Neuron (in vitro differentiated cells): ENCODE data around the gene STK36.

Experiments used
- H2AFZ ChIP-seq: one replicate; pipeline ENCODE4 v1.6.1; 2013; ENCODE audit warnings: low read depth, mild to moderate bottlenecking, inconsistent platforms, low read length, moderate library complexity
- H3K27me3 ChIP-seq: one replicate; pipeline ENCODE4 v1.6.1; 2013; ENCODE audit warnings: low read length; ENCODE audit not compliant: insufficient read depth
- H3K36me3 ChIP-seq: one replicate; pipeline ENCODE4 v1.6.1; 2013; ENCODE audit warnings: low read length; ENCODE audit not compliant: insufficient read depth
- H3K4me1 ChIP-seq: one replicate; pipeline ENCODE4 v1.6.1; 2013; ENCODE audit warnings: low read length; ENCODE audit not compliant: insufficient read depth
- H3K4me3 ChIP-seq: 2 replicates; pipeline ENCODE4 v1.5.1; 2013; ENCODE audit warnings: mild to moderate bottlenecking, low read length, moderate library complexity
- H3K9me3 ChIP-seq: one replicate; pipeline ENCODE4 v1.6.1; 2013; ENCODE audit warnings: low read length

STK36 gene

DNA sequence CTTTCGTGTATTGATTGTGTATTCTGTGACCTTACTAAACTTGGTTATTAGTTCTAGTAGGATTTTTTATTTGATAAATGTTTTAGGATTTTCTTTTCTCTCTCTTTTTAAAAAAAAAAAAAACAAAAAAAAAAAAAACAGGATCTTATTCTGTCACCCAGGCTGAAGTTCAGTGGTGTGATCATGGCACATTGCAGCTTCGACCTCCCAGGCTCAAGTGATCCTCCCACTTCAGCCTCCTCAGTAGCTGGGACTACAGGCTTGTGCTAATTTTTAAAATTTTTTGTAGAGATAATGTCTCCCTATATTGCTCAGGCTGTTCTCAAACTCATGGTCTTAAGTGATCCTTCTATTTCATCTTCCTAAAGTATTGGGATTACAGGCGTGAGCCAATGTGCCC lies 57.8 kb downstream of the STK36 start:
- H3K4me1 ChIP-seq, result peaks cover 6% of the 10 kb centered on the region
- H3K9me3 ChIP-seq, result peaks cover 12% of the 10 kb centered on the region
- H3K27me3 ChIP-seq, result no peaks in the 10 kb centered on the region
- no peak overlapping the region for H3K4me3 ChIP-seq
- peaks cover 4% of the 10 kb centered on the region for H3K36me3 ChIP-seq
- H2AFZ ChIP-seq, result no peak overlapping the region

DNA sequence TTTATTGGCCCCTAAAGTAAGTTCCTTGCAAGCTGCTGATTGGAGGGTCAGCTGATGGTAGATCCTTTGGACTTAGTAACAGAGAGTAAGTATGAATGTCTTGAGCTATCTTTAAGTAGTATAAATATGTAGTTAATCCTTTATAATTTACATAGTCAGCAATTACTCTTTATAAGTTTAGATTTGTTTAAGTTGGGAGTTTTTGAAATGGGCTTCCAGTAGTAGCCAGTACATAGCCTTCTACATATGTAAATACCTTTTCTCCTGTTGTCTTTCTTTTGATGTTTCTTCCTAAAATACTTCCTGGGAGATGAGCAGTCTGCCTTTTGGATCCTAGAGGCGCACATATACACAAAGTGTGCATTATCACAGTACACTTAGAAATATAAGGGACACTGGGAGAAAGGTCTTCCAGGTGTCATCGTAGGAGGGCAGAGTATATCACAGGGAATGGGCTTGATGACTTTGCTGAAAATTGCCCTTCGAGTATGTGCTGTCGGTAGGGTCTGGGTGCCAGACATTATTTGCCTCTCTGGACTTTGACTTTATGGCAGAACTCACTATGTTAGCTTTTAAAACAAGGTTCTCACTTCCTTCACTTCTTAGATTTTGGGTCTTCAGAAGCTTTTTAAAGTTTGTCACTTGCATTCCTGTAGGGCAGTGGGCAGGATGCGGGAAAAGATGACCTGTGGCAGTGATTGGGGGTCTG lies 60.3 kb downstream of the STK36 start:
- Histone ChIP-seq H2AFZ (no peak overlapping the region), H3K4me3 (no peak overlapping the region), H3K27me3 (no peaks in the 10 kb centered on the region), H3K9me3 (peaks cover 7% of the 10 kb centered on the region), H3K36me3 (peaks cover 6% of the 10 kb centered on the region), H3K4me1 (peaks cover 6% of the 10 kb centered on the region)

DNA sequence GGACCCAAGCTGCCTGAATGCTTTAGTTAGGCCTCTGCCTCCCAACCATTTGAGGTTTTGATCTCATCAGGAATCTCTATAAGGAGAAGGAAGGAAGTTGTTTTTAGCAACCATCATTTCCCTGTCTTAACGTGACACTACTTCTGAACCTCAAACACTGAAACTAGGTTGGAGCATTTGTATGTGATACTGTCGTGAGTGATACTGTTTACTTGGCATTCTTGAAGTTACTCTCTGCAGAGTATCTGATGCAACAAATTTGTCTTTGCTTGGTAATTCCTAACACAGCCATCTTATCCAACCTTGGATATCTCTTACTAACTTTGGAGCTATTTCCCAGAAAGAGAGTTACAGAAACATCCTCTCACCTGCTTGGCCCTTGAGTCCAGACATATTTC lies 60.9 kb downstream of the STK36 start:
- H2AFZ ChIP-seq, result no peak overlapping the region
- H3K27me3 ChIP-seq, result no peaks in the 10 kb centered on the region
- H3K9me3 ChIP-seq, result peaks cover 6% of the 10 kb centered on the region
- no peak overlapping the region for H3K4me3 ChIP-seq
- peaks cover 12% of the 10 kb centered on the region for H3K36me3 ChIP-seq
- peaks cover 6% of the 10 kb centered on the region for H3K4me1 ChIP-seq

DNA sequence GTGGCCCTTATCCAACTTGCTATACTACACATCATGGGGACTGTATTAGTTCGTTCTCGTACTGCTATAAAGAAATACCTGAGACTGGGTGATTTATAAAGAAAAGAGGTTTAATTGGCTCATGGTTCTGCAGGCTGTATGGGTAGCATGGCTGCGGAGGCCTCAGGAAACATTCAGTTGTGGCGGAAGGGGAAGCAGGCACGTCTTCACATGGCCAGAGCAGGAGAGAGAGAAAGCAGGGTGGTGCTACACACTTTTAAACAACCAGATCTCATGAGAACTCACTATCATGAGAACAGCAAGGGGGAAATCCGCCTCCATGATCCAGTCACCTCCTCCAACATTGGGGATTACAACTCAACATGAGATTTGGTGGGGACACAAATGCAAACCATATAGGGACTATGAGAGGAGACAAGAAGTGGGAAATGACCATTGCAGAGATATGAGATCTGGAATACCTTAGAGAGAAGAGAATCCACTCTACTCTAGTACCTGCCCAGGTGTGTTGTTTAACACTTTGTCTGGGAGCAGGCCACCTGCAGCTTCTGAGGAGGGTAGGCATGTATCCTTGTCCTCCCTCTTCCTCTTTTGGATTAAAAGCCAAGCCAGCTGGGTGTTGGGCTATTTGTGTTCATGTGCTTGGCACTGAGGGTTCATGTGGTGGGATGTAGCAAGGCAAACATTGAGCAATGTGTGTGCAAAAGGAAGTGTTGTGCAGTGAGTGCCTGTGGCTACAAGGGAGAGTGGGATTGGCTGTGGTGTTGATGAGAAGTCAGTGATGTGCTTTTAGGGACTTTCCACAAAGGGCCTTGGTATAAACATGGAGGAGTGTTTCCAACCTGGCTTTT lies 61.5 kb downstream of the STK36 start:
- Histone ChIP-seq H3K9me3 (peaks cover 2% of the 10 kb centered on the region), H2AFZ (no peak overlapping the region), H3K4me1 (peaks cover 6% of the 10 kb centered on the region), H3K27me3 (no peaks in the 10 kb centered on the region), H3K36me3 (peaks cover 17% of the 10 kb centered on the region), H3K4me3 (no peak overlapping the region)

DNA sequence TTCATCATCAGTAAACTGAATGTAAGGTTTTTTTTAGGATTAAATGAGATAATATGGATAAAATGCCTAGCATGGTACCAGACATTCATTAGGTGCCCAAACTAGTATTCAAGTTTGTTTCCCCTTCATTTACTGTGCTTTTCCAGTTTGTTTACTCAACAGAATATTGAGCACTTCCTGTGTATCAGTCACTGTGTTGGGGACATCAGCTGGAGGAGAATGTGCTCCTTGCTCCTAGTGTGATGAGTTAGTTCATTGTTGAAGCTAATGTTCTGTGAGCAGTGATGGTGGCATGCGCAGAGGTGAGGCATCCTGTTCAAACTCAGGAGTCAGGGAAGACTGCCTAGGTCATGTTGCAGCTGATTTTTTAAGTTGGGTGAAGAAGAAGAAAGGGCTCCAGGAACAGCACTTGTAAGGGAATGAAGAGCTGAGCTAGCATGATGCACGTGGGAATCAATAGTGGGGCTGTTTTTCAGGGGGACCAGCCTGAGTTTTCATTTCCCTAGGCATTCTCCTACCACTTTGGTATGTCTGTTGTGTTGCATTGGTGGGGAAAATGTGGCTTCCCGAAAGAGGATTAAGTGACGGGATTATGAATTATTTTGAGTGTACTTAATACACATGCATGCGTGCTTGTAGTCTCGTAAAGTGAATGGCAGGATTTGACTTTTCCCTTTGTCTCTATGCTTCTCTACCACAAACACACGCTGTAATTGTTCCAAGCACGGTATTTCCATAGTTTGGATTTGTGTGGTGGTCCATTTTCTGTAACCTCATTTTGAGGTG lies 62.5 kb downstream of the STK36 start:
- no peaks in the 10 kb centered on the region for H3K27me3 ChIP-seq
- H3K36me3 ChIP-seq, result peaks cover 25% of the 10 kb centered on the region
- H3K4me3 ChIP-seq, result no peak overlapping the region
- H3K9me3 ChIP-seq, result no peaks in the 10 kb centered on the region
- peaks cover 6% of the 10 kb centered on the region for H3K4me1 ChIP-seq
- H2AFZ ChIP-seq, result no peak overlapping the region

DNA sequence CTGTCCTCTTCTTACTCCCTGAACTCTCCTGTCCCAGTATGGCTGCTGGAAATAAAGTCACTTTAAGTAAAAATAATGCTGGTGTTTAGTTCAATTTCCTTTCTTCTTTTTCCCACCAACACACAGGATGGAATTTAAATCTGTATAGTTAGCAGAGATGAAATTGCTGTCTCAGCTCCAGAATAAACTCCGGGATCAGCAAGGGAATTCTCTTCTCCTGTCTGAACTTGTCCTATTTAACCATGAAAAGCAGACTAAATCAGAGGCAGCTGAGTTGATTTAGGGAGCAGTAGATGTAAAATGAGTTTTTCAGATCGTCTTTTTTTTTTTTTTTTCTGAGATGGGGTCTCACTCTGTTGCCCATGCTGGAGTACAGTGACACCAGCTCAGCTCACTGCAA lies 64.6 kb downstream of the STK36 start:
- H3K27me3 ChIP-seq, result no peaks in the 10 kb centered on the region
- H3K4me1 ChIP-seq, result peaks cover 3% of the 10 kb centered on the region
- no peak overlapping the region for H2AFZ ChIP-seq
- no peaks in the 10 kb centered on the region for H3K9me3 ChIP-seq
- no peak overlapping the region for H3K4me3 ChIP-seq
- H3K36me3 ChIP-seq, result peaks cover 45% of the 10 kb centered on the region

DNA sequence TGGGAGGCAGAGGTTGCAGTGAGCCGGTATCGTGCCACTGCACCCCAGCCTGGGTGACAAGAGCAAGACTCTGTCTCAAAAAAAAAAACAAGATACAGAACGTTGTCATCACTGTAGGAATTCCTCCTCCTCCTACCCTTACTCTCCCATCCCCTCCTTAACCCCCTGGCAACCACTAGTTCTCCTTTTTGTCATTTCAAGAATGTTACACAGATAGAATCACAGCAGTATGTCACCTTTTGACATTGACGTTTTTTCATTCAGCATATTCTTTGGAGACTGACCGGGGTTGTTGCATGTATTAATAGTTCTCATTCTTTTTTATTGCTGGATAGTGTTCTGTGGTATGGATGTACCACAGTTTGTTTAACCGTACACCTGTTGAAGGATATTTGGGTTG lies 71.2 kb downstream of the STK36 start:
- H3K36me3 ChIP-seq, result peaks cover 80% of the 10 kb centered on the region
- no peaks in the 10 kb centered on the region for H3K27me3 ChIP-seq
- H3K4me3 ChIP-seq, result no peak overlapping the region
- peaks cover 11% of the 10 kb centered on the region for H3K4me1 ChIP-seq
- H2AFZ ChIP-seq, result no peak overlapping the region
- peaks cover 3% of the 10 kb centered on the region for H3K9me3 ChIP-seq

DNA sequence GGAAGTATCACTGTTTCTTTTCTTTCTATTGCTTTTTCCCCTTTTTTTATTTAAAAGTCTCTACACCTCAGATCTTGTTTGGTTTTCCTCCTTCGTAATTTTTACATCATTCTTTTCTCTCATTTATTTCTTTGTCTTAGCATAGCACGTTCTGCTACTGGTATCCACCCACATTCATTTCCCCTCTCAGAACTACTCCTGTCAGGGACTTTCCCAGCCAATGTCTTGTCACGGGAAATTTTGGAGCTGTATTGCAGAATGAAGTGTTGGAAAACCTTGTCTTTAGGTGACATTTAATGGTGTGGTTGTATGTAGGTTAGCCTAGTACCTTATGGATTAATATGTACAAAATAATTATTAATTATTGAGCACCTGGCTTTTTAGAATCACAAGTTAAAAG lies 72.7 kb downstream of the STK36 start:
- no peak overlapping the region for H2AFZ ChIP-seq
- H3K9me3 ChIP-seq, result peaks cover 3% of the 10 kb centered on the region
- H3K36me3 ChIP-seq, result peaks cover 77% of the 10 kb centered on the region
- no peaks in the 10 kb centered on the region for H3K27me3 ChIP-seq
- H3K4me3 ChIP-seq, result no peak overlapping the region
- peaks cover 11% of the 10 kb centered on the region for H3K4me1 ChIP-seq

DNA sequence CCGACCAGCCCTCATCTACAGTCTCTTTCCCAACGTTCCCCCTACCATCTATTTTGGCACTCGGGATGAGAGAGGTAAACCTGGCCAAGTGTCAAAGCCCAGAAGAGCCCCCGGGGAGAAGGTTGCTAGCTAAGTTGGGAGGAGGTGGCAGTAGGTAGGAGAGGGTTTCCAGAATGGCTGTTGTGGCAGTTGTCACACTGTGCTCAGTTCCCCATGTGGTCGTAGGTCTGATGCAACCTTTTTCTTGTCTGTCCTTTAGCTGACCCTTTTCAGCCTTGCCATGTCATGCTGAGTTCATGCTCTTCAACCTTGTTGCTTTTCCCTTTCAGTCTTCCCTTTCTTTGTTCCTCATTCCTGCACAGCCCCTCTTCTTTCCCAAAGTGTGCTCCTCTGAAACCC lies 73.3 kb downstream of the STK36 start:
- Histone ChIP-seq H3K36me3 (peaks cover 77% of the 10 kb centered on the region), H3K4me3 (no peak overlapping the region), H3K9me3 (peaks cover 3% of the 10 kb centered on the region), H3K4me1 (peaks cover 11% of the 10 kb centered on the region), H3K27me3 (no peaks in the 10 kb centered on the region), H2AFZ (no peak overlapping the region)

DNA sequence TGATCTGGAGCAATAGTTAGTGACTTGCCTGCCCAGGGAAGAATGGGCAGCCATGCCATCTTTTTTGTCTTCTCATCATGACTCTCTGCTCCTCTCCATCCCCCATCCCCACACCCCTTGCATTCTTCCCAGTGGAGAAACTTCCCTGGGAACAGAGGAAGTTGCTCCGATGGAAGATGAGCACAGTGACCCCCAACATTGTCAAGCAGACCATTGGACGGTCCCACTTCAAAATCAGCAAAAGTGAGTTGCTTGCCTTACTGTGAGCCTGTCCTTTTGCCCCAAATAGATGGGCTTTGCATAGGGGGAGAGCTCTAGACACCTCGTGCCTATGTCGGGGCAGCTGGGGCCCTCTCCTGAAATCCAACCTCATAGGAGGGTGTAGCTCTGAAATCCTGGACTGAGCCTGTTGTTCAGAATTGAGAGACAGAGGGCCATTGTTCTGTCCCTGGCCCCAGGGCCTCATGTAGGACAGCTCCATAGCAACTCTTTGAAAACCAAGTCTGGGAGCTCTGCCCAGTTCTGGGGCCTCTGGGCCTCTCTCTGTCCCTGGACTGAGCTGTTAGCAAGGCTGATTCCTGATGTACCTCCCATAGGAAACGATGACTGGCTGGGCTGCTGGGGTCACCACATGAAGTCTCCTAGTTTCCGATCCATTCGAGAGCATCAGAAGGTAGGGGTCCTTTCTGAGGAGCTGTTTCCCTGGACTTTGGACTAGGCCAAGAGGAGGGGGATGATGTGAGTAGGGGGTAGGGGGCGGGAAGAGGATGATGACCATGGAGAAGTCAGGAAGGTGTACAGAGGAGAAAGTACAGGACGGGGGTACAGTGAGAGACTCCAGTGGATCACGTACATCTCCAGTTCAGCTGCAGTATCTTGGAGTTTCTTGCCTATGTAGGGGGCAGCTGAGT lies 73.9 kb downstream of the STK36 start:
- Histone ChIP-seq H3K36me3 (peaks cover 78% of the 10 kb centered on the region), H3K9me3 (peaks cover 3% of the 10 kb centered on the region), H3K4me3 (no peak overlapping the region), H3K27me3 (no peaks in the 10 kb centered on the region), H2AFZ (no peak overlapping the region), H3K4me1 (peaks cover 11% of the 10 kb centered on the region)

DNA sequence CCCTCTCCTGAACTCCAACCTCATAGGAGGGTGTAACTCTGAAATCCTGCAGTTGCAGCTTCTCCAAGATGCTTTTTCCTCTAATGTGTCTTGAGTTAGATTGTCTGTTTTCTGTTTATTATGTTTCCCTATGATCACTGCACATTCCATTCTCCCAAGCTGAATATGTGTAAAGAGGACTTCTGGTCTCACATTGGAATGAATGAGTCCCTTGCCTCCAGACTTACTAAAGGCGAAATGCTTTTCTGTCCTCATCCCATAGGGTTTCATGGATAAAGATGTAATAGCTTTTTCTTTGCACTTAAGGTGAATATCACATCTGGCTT lies 74.5 kb downstream of the STK36 start:
- H3K36me3 ChIP-seq, result peaks cover 78% of the 10 kb centered on the region
- peaks cover 3% of the 10 kb centered on the region for H3K9me3 ChIP-seq
- no peak overlapping the region for H2AFZ ChIP-seq
- H3K4me1 ChIP-seq, result peaks cover 11% of the 10 kb centered on the region
- no peaks in the 10 kb centered on the region for H3K27me3 ChIP-seq
- no peak overlapping the region for H3K4me3 ChIP-seq

DNA sequence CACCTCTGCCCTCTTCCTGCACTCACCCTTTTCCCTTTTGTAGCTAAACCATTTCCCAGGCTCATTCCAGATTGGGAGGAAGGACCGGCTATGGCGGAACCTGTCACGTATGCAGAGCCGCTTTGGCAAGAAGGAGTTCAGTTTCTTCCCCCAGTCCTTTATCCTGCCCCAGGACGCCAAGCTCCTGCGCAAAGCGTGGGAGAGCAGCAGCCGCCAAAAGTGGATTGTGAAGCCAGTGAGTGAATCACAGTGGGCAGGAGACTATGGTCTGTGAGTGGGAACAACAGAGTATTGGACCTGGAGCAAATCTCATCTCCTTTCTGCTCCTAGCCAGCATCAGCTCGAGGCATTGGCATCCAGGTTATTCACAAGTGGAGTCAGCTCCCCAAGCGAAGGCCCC lies 75.1 kb downstream of the STK36 start:
- H3K9me3 ChIP-seq, result peaks cover 3% of the 10 kb centered on the region
- H3K4me3 ChIP-seq, result no peak overlapping the region
- no peak overlapping the region for H2AFZ ChIP-seq
- H3K27me3 ChIP-seq, result no peaks in the 10 kb centered on the region
- H3K36me3 ChIP-seq, result peaks cover 77% of the 10 kb centered on the region
- peaks cover 11% of the 10 kb centered on the region for H3K4me1 ChIP-seq
